Measurements from ENCODE around the gene PPIP5K2. TPM values are rescaled to one million over a fixed set of nuclear protein-coding genes. Genes with fewer than 3 reads are reported as not detected.

Gene PPIP5K2
- total RNA-seq, 5 donors from 2014 or later (not counting 1 experiment from before 2014, with no cell fraction given), result 40.1 to 63.7 (median 53.3) TPM

- no peak overlapping the region for H3K4me3 ChIP-seq (ENCODE audit: control insufficient read depth in 1 of 2, extremely low read depth in 1 of 2, low read length in 1 of 2)
- ATAC-seq (replicated peaks in 1 of 4), result peak in 3 of 4 experiments; percentile 49 to 69 (median 67)
- H3K27ac ChIP-seq (ENCODE audit: low read length), result no peak overlapping the region
- DNase-seq, result peak in 2 of 35 experiments; percentile 18 to 60
- H3K9me3 ChIP-seq, result no peaks in the 10 kb centered on the region
- no peak overlapping the region for H3K27ac Mint-ChIP-seq
- ChIA-PET CTCF (interaction anchor here (0.6 to 2.1 kb wide), 16 partner anchors 8 to 245 kb away, joined by 3 to 32 read pairs (median 3); partner anchors contain the start of gene MACIR (in 1 of the 2)), POLR2A (no interaction called here)
- no peaks in the 10 kb centered on the region for H3K4me1 ChIP-seq (ENCODE audit: control insufficient read depth in 1 of 2, extremely low read depth in 1 of 2, insufficient read depth in 2 of 2, low read length in 2 of 2)
- H3K4me3 Mint-ChIP-seq, result no peak overlapping the region
- H3K36me3 Mint-ChIP-seq, result no peaks in the 10 kb centered on the region
- no peaks in the 10 kb centered on the region for H3K4me1 Mint-ChIP-seq
- no peaks in the 10 kb centered on the region for H3K36me3 ChIP-seq (ENCODE audit: control insufficient read depth in 2 of 2, extremely low read depth in 1 of 2, insufficient read depth in 1 of 2, low read length in 1 of 2)
- WGBS (ENCODE audit: insufficient coverage), result no CpG with 5 or more reads among the region's 7 CpGs
- H3K27me3 ChIP-seq (replicated peaks in 1 of 2; ENCODE audit: control insufficient read depth in 2 of 2, extremely low read depth in 1 of 2, insufficient read depth in 2 of 2, low read length in 1 of 2), result no peaks in the 10 kb centered on the region
- peaks cover 6 to 14% of the 10 kb centered on the region in 2 donors for H3K27me3 Mint-ChIP-seq
- no peaks in the 10 kb centered on the region for H3K9me3 Mint-ChIP-seq
These were observed 112.4 kb downstream of the PPIP5K2 start for GRCh38 chr5:103232393-103232999.

- no CpG with 5 or more reads among the region's 4 CpGs for WGBS (ENCODE audit: insufficient coverage)
- no peak overlapping the region for H3K4me3 Mint-ChIP-seq
- H3K36me3 ChIP-seq (ENCODE audit: control insufficient read depth in 2 of 2, extremely low read depth in 1 of 2, insufficient read depth in 1 of 2, low read length in 1 of 2), result no peaks in the 10 kb centered on the region
- no peaks in the 10 kb centered on the region for H3K27me3 ChIP-seq (replicated peaks in 1 of 2; ENCODE audit: control insufficient read depth in 2 of 2, extremely low read depth in 1 of 2, insufficient read depth in 2 of 2, low read length in 1 of 2)
- no peak overlapping the region for H3K27ac ChIP-seq (ENCODE audit: low read length)
- DNase-seq (no peak), ATAC-seq (replicated peaks in 1 of 4) (no peak)
- H3K9me3 ChIP-seq, result peaks cover under 1% of the 10 kb centered on the region
- H3K27me3 Mint-ChIP-seq, result peaks cover 6 to 8% of the 10 kb centered on the region in 2 donors
- H3K9me3 Mint-ChIP-seq, result peaks cover 0 to 11% (median 2%) of the 10 kb centered on the region in 3 donors
- POLR2A ChIA-PET, result no interaction called here
- H3K4me3 ChIP-seq (ENCODE audit: control insufficient read depth in 1 of 2, extremely low read depth in 1 of 2, low read length in 1 of 2), result no peak overlapping the region
- H3K36me3 Mint-ChIP-seq, result no peaks in the 10 kb centered on the region
- no peak overlapping the region for H3K27ac Mint-ChIP-seq
- no peaks in the 10 kb centered on the region for H3K4me1 ChIP-seq (ENCODE audit: control insufficient read depth in 1 of 2, extremely low read depth in 1 of 2, insufficient read depth in 2 of 2, low read length in 2 of 2)
- CTCF ChIA-PET, result no interaction called here
- no peaks in the 10 kb centered on the region for H3K4me1 Mint-ChIP-seq
These were observed 114.3 kb downstream of the PPIP5K2 start for GRCh38 chr5:103234239-103234975.

GRCh38 chr5:103235891-103236290 lies 115.8 kb downstream of the PPIP5K2 start:
- DNase-seq, result no peak
- H3K27me3 Mint-ChIP-seq, result peaks cover 6 to 12% of the 10 kb centered on the region in 2 donors
- Histone ChIP-seq H3K27me3 (replicated peaks in 1 of 2; ENCODE audit: control insufficient read depth in 2 of 2, extremely low read depth in 1 of 2, insufficient read depth in 2 of 2, low read length in 1 of 2) (no peaks in the 10 kb centered on the region), H3K36me3 (ENCODE audit: control insufficient read depth in 2 of 2, extremely low read depth in 1 of 2, insufficient read depth in 1 of 2, low read length in 1 of 2) (no peaks in the 10 kb centered on the region), H3K4me3 (ENCODE audit: control insufficient read depth in 1 of 2, extremely low read depth in 1 of 2, low read length in 1 of 2) (no peak overlapping the region), H3K9me3 (peaks cover 3% of the 10 kb centered on the region), H3K27ac (ENCODE audit: low read length) (no peak overlapping the region), H3K4me1 (ENCODE audit: control insufficient read depth in 1 of 2, extremely low read depth in 1 of 2, insufficient read depth in 2 of 2, low read length in 2 of 2) (no peaks in the 10 kb centered on the region)
- H3K4me1 Mint-ChIP-seq, result no peaks in the 10 kb centered on the region
- no CpG with 5 or more reads among the region's 1 CpG for WGBS (ENCODE audit: insufficient coverage)
- no peak for ATAC-seq (replicated peaks in 1 of 4)
- no peaks in the 10 kb centered on the region for H3K36me3 Mint-ChIP-seq
- H3K4me3 Mint-ChIP-seq, result no peak overlapping the region
- ChIA-PET POLR2A (no interaction called here), CTCF (no interaction called here)
- H3K27ac Mint-ChIP-seq, result no peak overlapping the region
- H3K9me3 Mint-ChIP-seq, result peaks cover 0 to 19% (median 7%) of the 10 kb centered on the region in 3 donors

GRCh38 chr5:103237778-103238177 lies 117.7 kb downstream of the PPIP5K2 start:
- DNase-seq (no peak), ATAC-seq (replicated peaks in 1 of 4) (no peak)
- H3K4me1 ChIP-seq (ENCODE audit: control insufficient read depth in 1 of 2, extremely low read depth in 1 of 2, insufficient read depth in 2 of 2, low read length in 2 of 2), result no peaks in the 10 kb centered on the region
- ChIA-PET POLR2A (no interaction called here), CTCF (no interaction called here)
- H3K4me1 Mint-ChIP-seq, result no peaks in the 10 kb centered on the region
- no peak overlapping the region for H3K27ac Mint-ChIP-seq
- H3K9me3 ChIP-seq, result peaks cover 3% of the 10 kb centered on the region
- H3K27ac ChIP-seq (ENCODE audit: low read length), result no peak overlapping the region
- no peak overlapping the region for H3K4me3 ChIP-seq (ENCODE audit: control insufficient read depth in 1 of 2, extremely low read depth in 1 of 2, low read length in 1 of 2)
- H3K4me3 Mint-ChIP-seq, result no peak overlapping the region
- peaks cover 0 to 3% of the 10 kb centered on the region in 2 experiments for H3K27me3 ChIP-seq (replicated peaks in 1 of 2; ENCODE audit: control insufficient read depth in 2 of 2, extremely low read depth in 1 of 2, insufficient read depth in 2 of 2, low read length in 1 of 2)
- peaks cover 0 to 23% (median 7%) of the 10 kb centered on the region in 3 donors for H3K9me3 Mint-ChIP-seq
- H3K36me3 Mint-ChIP-seq, result no peaks in the 10 kb centered on the region
- WGBS (ENCODE audit: insufficient coverage), result no CpG with 5 or more reads among the region's 1 CpG
- H3K27me3 Mint-ChIP-seq, result peaks cover 13 to 20% of the 10 kb centered on the region in 2 donors
- no peaks in the 10 kb centered on the region for H3K36me3 ChIP-seq (ENCODE audit: control insufficient read depth in 2 of 2, extremely low read depth in 1 of 2, insufficient read depth in 1 of 2, low read length in 1 of 2)

- H3K9me3 Mint-ChIP-seq, result peaks cover 0 to 19% (median 7%) of the 10 kb centered on the region in 3 donors
- CTCF ChIA-PET, result no interaction called here
- no peak for DNase-seq
- H3K27ac Mint-ChIP-seq, result no peak overlapping the region
- WGBS (ENCODE audit: insufficient coverage), result 89% methylated on average over 2 of the region's 2 CpGs
- no peak overlapping the region for H3K27ac ChIP-seq (ENCODE audit: low read length)
- peaks cover 3 to 7% of the 10 kb centered on the region in 2 experiments for H3K4me1 ChIP-seq (ENCODE audit: control insufficient read depth in 1 of 2, extremely low read depth in 1 of 2, insufficient read depth in 2 of 2, low read length in 2 of 2)
- no peak overlapping the region for H3K4me3 Mint-ChIP-seq
- no peak for ATAC-seq (replicated peaks in 1 of 4)
- no peak overlapping the region for H3K4me3 ChIP-seq (ENCODE audit: control insufficient read depth in 1 of 2, extremely low read depth in 1 of 2, low read length in 1 of 2)
- H3K27me3 ChIP-seq (replicated peaks in 1 of 2; ENCODE audit: control insufficient read depth in 2 of 2, extremely low read depth in 1 of 2, insufficient read depth in 2 of 2, low read length in 1 of 2), result peaks cover 0 to 3% of the 10 kb centered on the region in 2 experiments
- H3K36me3 Mint-ChIP-seq, result no peaks in the 10 kb centered on the region
- no peaks in the 10 kb centered on the region for H3K36me3 ChIP-seq (ENCODE audit: control insufficient read depth in 2 of 2, extremely low read depth in 1 of 2, insufficient read depth in 1 of 2, low read length in 1 of 2)
- H3K4me1 Mint-ChIP-seq, result peaks cover 9 to 14% (median 12%) of the 10 kb centered on the region in 3 donors
- peaks cover 3% of the 10 kb centered on the region for H3K9me3 ChIP-seq
- peaks cover 37 to 53% of the 10 kb centered on the region in 2 donors for H3K27me3 Mint-ChIP-seq
- POLR2A ChIA-PET, result no interaction called here
These were observed 123.6 kb downstream of the PPIP5K2 start for GRCh38 chr5:103243665-103244064.

GRCh38 chr5:103244398-103244797 lies 124.3 kb downstream of the PPIP5K2 start:
- Mint-ChIP-seq H3K9me3 (peaks cover 0 to 12% (median 5%) of the 10 kb centered on the region in 3 donors), H3K27me3 (peaks cover 37 to 56% of the 10 kb centered on the region in 2 donors), H3K36me3 (no peaks in the 10 kb centered on the region), H3K4me1 (peaks cover 9 to 14% (median 12%) of the 10 kb centered on the region in 3 donors), H3K4me3 (no peak overlapping the region), H3K27ac (no peak overlapping the region)
- peaks cover 2% of the 10 kb centered on the region for H3K9me3 ChIP-seq
- DNase-seq (no peak), ATAC-seq (replicated peaks in 1 of 4) (no peak)
- ChIA-PET CTCF (no interaction called here), POLR2A (no interaction called here)
- no peak overlapping the region for H3K4me3 ChIP-seq (ENCODE audit: control insufficient read depth in 1 of 2, extremely low read depth in 1 of 2, low read length in 1 of 2)
- H3K4me1 ChIP-seq (ENCODE audit: control insufficient read depth in 1 of 2, extremely low read depth in 1 of 2, insufficient read depth in 2 of 2, low read length in 2 of 2), result peaks cover 3 to 7% of the 10 kb centered on the region in 2 experiments
- no peak overlapping the region for H3K27ac ChIP-seq (ENCODE audit: low read length)
- peaks cover 0 to 3% of the 10 kb centered on the region in 2 experiments for H3K27me3 ChIP-seq (replicated peaks in 1 of 2; ENCODE audit: control insufficient read depth in 2 of 2, extremely low read depth in 1 of 2, insufficient read depth in 2 of 2, low read length in 1 of 2)
- no peaks in the 10 kb centered on the region for H3K36me3 ChIP-seq (ENCODE audit: control insufficient read depth in 2 of 2, extremely low read depth in 1 of 2, insufficient read depth in 1 of 2, low read length in 1 of 2)

Measured in T-cell (primary cell).